A549 treated with RU486 at 1 μM for 4 hours (cell line): ENCODE data around the gene SMAD6. TPM values are rescaled to one million over a fixed set of nuclear protein-coding genes. Genes with fewer than 3 reads are reported as not detected.

Experiments
- total RNA-seq: library from RNA; stranded (reverse); fragments of 200-300 nt; extraction: Qiagen RNA extraction; gene quantifications from 5 replicates; pipeline ENCODE4 v1.2.3, GENCODE V29; 2022; ENCODE audit warnings: low read depth

Gene SMAD6
- total RNA-seq, result 19.1 to 27.1 TPM (median 25.4 TPM) in 5 replicates

GRCh38 chr15:66702035-66702786, at the start of gene SMAD6:
Gene SMAD6 (plus strand): TSS chr15:66702236. CDS start chr15:66703259, 1,023 bp downstream.

Other genes with a start within 250 kb of the SMAD6 start
- 44.1 to 57.6 TPM (median 49.2 TPM) in 5 replicates for gene SNAPC5, start 204.5 kb upstream of the SMAD6 start, total RNA-seq
- gene RPL4, start 197.4 kb upstream of the SMAD6 start, total RNA-seq, result 5,325 to 6,142 TPM (median 5,627 TPM) in 5 replicates
- 29.7 to 42.9 TPM (median 39.0 TPM) in 5 replicates for gene ZWILCH, start 196.9 kb upstream of the SMAD6 start, total RNA-seq
- not detected in 5 replicates for gene LCTL, start 136.2 kb upstream of the SMAD6 start, total RNA-seq